Nephron progenitor cell (in vitro differentiated cells): ENCODE results near the gene ONECUT1.
A peak's percentile ranks its signal among the peaks of the same experiment; 100 is the strongest.

Experiments used
- DNase-seq: peaks from one replicate; pipeline ENCODE4 v3.0.0; 2021
- H3K27ac Mint-ChIP-seq: 2 replicates; pipeline ENCODE4 v1.8.0; 2021; ENCODE audit warnings: mild to moderate bottlenecking, moderate library complexity, mixed read lengths
- H3K27me3 Mint-ChIP-seq: 2 replicates; pipeline ENCODE4 v1.8.0; 2021; ENCODE audit warnings: mild to moderate bottlenecking, low read depth, mixed read lengths; ENCODE audit not compliant: poor library complexity
- H3K36me3 Mint-ChIP-seq: 2 replicates; pipeline ENCODE4 v1.8.0; 2021; ENCODE audit warnings: low read depth, mixed read lengths
- H3K4me1 Mint-ChIP-seq: 2 replicates; pipeline ENCODE4 v1.8.0; 2021; ENCODE audit warnings: mixed read lengths
- H3K4me3 Mint-ChIP-seq: 2 replicates; pipeline ENCODE4 v1.8.0; 2021; ENCODE audit warnings: mild to moderate bottlenecking, moderate library complexity, mixed read lengths
- H3K9me3 Mint-ChIP-seq: 2 replicates; pipeline ENCODE4 v1.8.0; 2021; ENCODE audit warnings: mild to moderate bottlenecking, moderate library complexity, mixed read lengths
- TF ChIP-seq, protein P1 (sequence below): fragments of 200-600 bp; sonication (generic); IDR thresholded peaks from 2 replicates; pipeline ENCODE4 v1.5.0; 2021; ENCODE audit warnings: antibody characterized with exemption

The ONECUT1 gene

DNA sequence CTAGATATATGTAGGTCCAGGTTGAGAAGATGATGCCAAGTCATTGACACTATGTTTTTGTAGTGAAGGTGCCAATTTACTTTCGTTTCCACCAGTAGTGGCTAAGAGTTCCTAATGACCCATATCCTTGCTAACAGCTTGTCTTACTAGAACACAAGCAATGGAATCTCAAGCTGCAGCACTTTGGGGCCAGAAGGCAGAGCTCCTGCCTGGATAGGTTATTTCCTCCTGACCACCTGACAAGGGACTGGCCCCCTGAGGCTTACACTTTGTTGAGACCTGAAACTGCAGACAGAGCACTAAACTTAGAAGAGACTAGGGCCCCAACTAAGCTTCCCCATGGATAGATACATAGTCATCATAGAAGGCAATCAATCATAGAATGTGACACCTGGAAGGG is 11.7 kb downstream of the ONECUT1 start:
- H3K9me3 Mint-ChIP-seq: no peaks in the 10 kb centered on the region
- H3K4me3 Mint-ChIP-seq: no peak overlapping the region
- H3K27me3 Mint-ChIP-seq: peaks cover 84% of the 10 kb centered on the region
- no peak overlapping the region for H3K27ac Mint-ChIP-seq
- no peaks in the 10 kb centered on the region for H3K36me3 Mint-ChIP-seq
- DNase-seq: no peak
- TF ChIP-seq, protein P1, sequence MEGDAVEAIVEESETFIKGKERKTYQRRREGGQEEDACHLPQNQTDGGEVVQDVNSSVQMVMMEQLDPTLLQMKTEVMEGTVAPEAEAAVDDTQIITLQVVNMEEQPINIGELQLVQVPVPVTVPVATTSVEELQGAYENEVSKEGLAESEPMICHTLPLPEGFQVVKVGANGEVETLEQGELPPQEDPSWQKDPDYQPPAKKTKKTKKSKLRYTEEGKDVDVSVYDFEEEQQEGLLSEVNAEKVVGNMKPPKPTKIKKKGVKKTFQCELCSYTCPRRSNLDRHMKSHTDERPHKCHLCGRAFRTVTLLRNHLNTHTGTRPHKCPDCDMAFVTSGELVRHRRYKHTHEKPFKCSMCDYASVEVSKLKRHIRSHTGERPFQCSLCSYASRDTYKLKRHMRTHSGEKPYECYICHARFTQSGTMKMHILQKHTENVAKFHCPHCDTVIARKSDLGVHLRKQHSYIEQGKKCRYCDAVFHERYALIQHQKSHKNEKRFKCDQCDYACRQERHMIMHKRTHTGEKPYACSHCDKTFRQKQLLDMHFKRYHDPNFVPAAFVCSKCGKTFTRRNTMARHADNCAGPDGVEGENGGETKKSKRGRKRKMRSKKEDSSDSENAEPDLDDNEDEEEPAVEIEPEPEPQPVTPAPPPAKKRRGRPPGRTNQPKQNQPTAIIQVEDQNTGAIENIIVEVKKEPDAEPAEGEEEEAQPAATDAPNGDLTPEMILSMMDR: no peak
- H3K4me1 Mint-ChIP-seq: no peaks in the 10 kb centered on the region

DNA sequence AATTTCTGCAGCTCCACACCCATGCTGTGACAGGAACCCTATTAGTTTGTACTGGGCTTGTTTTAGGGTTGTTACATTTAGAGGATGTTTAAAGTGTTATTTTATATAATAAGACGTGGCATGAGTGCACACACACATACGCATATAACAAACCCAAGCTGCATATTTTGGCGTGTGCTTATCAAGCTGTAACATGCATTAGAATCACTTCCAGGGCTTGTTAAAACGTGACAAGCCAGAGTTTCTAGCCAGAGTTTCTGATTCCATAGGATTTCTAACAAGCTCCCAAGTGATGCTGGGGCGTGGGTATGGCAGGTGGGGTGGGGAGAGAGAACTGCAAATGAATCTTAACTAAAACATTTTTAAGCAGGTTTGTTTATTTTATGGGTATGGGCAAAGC is 17.4 kb downstream of the ONECUT1 start:
- no peaks in the 10 kb centered on the region for H3K36me3 Mint-ChIP-seq
- no peak for DNase-seq
- H3K4me1 Mint-ChIP-seq: no peaks in the 10 kb centered on the region
- TF ChIP-seq, protein P1: no peak
- H3K27ac Mint-ChIP-seq: no peak overlapping the region
- H3K9me3 Mint-ChIP-seq: no peaks in the 10 kb centered on the region
- H3K4me3 Mint-ChIP-seq: no peak overlapping the region
- H3K27me3 Mint-ChIP-seq: peaks cover 51% of the 10 kb centered on the region

DNA sequence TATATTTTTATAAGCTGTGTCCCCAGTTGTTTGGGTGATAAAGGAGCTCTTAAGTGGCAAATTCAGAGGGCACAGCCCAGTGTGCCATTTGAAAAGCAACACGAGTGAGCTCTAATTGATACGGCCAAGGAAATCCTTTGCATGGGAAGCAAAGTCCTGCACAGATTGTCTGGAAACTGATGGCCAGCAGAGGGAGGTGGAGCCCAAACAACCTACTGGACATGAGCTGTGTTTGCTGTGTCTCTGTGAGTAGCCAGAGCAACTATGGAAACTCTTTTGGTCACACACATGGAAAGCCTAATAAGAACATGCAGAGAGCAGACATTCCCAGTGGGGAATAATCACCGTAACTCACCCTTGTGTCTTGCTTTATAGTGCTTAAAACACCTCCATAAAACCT is 24.4 kb downstream of the ONECUT1 start:
- Mint-ChIP-seq H3K27ac (no peak overlapping the region), H3K4me3 (no peak overlapping the region), H3K4me1 (peaks cover 7% of the 10 kb centered on the region), H3K36me3 (no peaks in the 10 kb centered on the region), H3K27me3 (peaks cover 24% of the 10 kb centered on the region), H3K9me3 (no peaks in the 10 kb centered on the region)
- peak; percentile 15 for DNase-seq
- TF ChIP-seq, protein P1: no peak

DNA sequence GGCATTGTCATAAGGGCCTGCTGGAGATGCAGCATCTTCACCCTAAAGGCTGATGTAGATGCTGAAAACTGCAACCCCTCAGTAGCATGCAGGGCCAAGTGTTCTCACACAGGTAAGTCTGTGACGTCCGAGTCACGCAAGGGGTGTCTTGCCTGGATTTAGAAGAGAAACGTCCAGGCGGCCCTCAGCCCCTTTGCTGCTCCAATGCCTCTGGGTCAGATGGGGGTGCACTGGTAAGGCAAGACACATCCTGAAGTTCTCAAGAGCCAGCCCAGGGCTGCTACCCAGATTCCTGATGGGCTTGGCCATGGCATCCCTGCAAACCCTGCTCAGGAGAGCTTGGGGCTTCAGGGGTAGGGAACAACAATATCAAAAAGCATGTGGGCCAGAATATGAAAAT is 25.4 kb downstream of the ONECUT1 start:
- TF ChIP-seq, protein P1: no peak
- Mint-ChIP-seq H3K4me3 (no peak overlapping the region), H3K36me3 (no peaks in the 10 kb centered on the region), H3K27me3 (peaks cover 24% of the 10 kb centered on the region), H3K9me3 (no peaks in the 10 kb centered on the region), H3K4me1 (peaks cover 7% of the 10 kb centered on the region), H3K27ac (no peak overlapping the region)
- DNase-seq: no peak

DNA sequence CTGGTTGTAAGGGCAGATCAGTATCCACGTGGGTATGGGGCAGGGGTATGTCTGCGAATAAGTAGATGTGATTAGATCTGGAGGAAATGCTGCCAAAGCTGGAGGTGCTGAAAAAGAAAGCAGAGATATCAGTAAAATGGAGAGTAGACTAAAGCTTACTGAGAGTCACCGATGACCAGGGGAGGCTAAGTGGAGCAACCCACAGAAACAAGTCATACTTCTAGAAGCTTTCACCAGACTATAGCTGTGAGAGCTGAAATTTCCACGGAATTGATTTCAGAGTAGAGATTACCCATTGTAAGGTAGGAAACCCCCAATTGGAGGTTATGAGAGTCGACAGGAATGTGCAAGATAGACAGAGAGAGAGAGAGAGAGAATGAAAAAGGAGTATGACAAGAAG is 27.5 kb downstream of the ONECUT1 start:
- Mint-ChIP-seq H3K4me1 (peaks cover 7% of the 10 kb centered on the region), H3K36me3 (no peaks in the 10 kb centered on the region), H3K4me3 (no peak overlapping the region), H3K27me3 (peaks cover 15% of the 10 kb centered on the region), H3K9me3 (no peaks in the 10 kb centered on the region), H3K27ac (no peak overlapping the region)
- no peak for DNase-seq
- TF ChIP-seq, protein P1: no peak

DNA sequence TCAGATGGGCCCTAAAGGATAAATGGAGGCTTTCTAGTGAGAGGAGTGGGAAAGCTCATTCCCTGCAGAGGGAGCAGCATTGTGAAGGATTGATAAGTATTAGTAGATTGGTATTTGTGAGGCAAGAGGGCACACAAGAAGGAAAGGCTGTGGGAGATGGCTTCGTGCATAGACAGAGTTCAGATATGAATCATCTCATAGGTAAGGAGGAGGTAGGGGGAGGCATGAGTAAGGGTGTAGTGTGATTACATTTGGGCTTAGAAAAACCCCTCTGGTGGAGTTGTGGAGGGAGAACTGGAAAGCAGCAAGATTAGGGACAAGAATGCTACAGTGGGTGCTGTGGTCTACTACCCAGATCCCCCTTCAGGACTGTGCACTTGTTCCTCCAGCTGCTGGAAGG is 29.6 kb downstream of the ONECUT1 start:
- Mint-ChIP-seq H3K27ac (no peak overlapping the region), H3K4me3 (no peak overlapping the region), H3K4me1 (peaks cover 6% of the 10 kb centered on the region), H3K27me3 (peaks cover 11% of the 10 kb centered on the region), H3K9me3 (no peaks in the 10 kb centered on the region), H3K36me3 (no peaks in the 10 kb centered on the region)
- TF ChIP-seq, protein P1: no peak
- no peak for DNase-seq
